H1 (cell line): ENCODE data around the gene STX12. TPM values are rescaled to one million over a fixed set of nuclear protein-coding genes. Genes with fewer than 3 reads are reported as not detected.

ENCODE experiments used
- CTCF ChIA-PET: fragments of 300-600 bp; sonication (Branson Sonifier 250); formaldehyde crosslinking; loops from one replicate; lab custom pipeline; 2021; ENCODE audit not compliant: partially characterized antibody; lab: Charles Lee
- POLR2A ChIA-PET: fragments of 300-600 bp; sonication (Branson Sonifier 250); formaldehyde crosslinking; loops from one replicate; lab custom pipeline; 2021; ENCODE audit warnings: inconsistent platforms; ENCODE audit not compliant: partially characterized antibody; lab: Charles Lee
- DNase-seq, 2 experiments: peaks; one replicate each; pipeline versions ENCODE4 v3.0.0 to v3.0.0-alpha.2; 2010 to 2022; ENCODE audit warnings: low spot score in 2 of 2, low read depth in 1 of 2, mixed read lengths in 1 of 2
- FAIRE-seq: peaks from 2 replicates; lab custom pipeline; 2011; peaks lifted over from hg19 to GRCh38; lab: Jason Lieb, UNC
- H2AFZ ChIP-seq: 2 replicates; pipeline ENCODE4 v1.8.1; 2012; ENCODE audit warnings: low read length, inconsistent platforms
- H2AK5ac ChIP-seq: 2 replicates; pipeline ENCODE4 v1.6.1; 2013; ENCODE audit warnings: low read depth, low read length
- H2BK120ac ChIP-seq: replicated peaks from 2 replicates; pipeline ENCODE3; 2013; ENCODE audit warnings: low read depth, low read length, inconsistent platforms
- H2BK12ac ChIP-seq: 2 replicates; pipeline ENCODE4 v1.6.1; 2013; ENCODE audit warnings: low read depth, low read length
- H2BK15ac ChIP-seq: 2 replicates; pipeline ENCODE4 v1.6.1; 2013; ENCODE audit warnings: low read length
- H2BK20ac ChIP-seq: 2 replicates; pipeline ENCODE4 v1.6.1; 2013; ENCODE audit warnings: low read length
- H2BK5ac ChIP-seq: 2 replicates; pipeline ENCODE4 v1.6.1; 2013; ENCODE audit warnings: low read depth, low read length
- H3K14ac ChIP-seq: 2 replicates; pipeline ENCODE4 v1.6.1; 2013; ENCODE audit warnings: inconsistent platforms; ENCODE audit not compliant: insufficient read length
- H3K18ac ChIP-seq: 2 replicates; pipeline ENCODE4 v1.6.1; 2013; ENCODE audit warnings: low read length; ENCODE audit errors: extremely low read depth
- H3K23ac ChIP-seq: 2 replicates; pipeline ENCODE4 v1.6.1; 2013; ENCODE audit warnings: inconsistent platforms; ENCODE audit not compliant: insufficient read length
- H3K23me2 ChIP-seq: 2 replicates; pipeline ENCODE4 v1.6.1; 2013; ENCODE audit warnings: low read depth, low read length
- H3K27ac ChIP-seq: 2 replicates; pipeline ENCODE4 v1.6.1; 2011; ENCODE audit warnings: low read depth, low read length, inconsistent platforms
- H3K27me3 ChIP-seq, 4 experiments: replicated peaks in 1 of 4; 1 replicate in 1 of 4; 2 replicates in 3 of 4; pipeline versions ENCODE4 v1.6.1 to v1.8.1; 2011 to 2013; ENCODE audit warnings: low read length in 3 of 4, mild to moderate bottlenecking in 3 of 4, inconsistent platforms in 2 of 4, mixed read lengths in 2 of 4, moderate library complexity in 1 of 4; ENCODE audit not compliant: control insufficient read depth in 3 of 4, insufficient read depth in 3 of 4; ENCODE audit errors: extremely low read depth in 1 of 4
- H3K36me3 ChIP-seq, 4 experiments: 2 replicates each; pipeline versions ENCODE4 v1.6.1 to v1.8.1; 2011 to 2013; ENCODE audit warnings: mild to moderate bottlenecking in 4 of 4, low read length in 3 of 4, moderate library complexity in 2 of 4, control low read depth in 1 of 4, inconsistent platforms in 1 of 4; ENCODE audit not compliant: insufficient read depth in 4 of 4, control insufficient read depth in 2 of 4
- H3K4ac ChIP-seq: replicated peaks from 2 replicates; pipeline ENCODE3; 2013; ENCODE audit warnings: low read length, low read depth, mixed read lengths, inconsistent platforms; ENCODE audit not compliant: insufficient read length
- H3K4me1 ChIP-seq, 4 experiments: replicated peaks in 1 of 4; 1 replicate in 1 of 4; 2 replicates in 3 of 4; pipeline versions ENCODE4 v1.6.1 to v1.8.1; 2011 to 2013; ENCODE audit warnings: low read length in 3 of 4, inconsistent platforms in 2 of 4, mixed read lengths in 1 of 4; ENCODE audit not compliant: insufficient read depth in 4 of 4, control insufficient read depth in 3 of 4
- H3K4me2 ChIP-seq, 2 experiments: 2 replicates each; pipeline versions ENCODE4 v1.6.1 to v1.8.1; 2011 to 2013; ENCODE audit warnings: low read depth in 2 of 2, low read length in 2 of 2, control low read depth in 1 of 2, inconsistent platforms in 1 of 2, mild to moderate bottlenecking in 1 of 2; ENCODE audit not compliant: insufficient read depth in 1 of 2
- H3K4me3 ChIP-seq, 4 experiments: fragments of 200-600, 300-600 bp in 1 of 4; sonication (generic), shearing (Covaris generic), sonication (Bioruptor Twin) in 1 of 4; 2 replicates each; pipeline versions ENCODE4 v1.5.1 to v1.8.1; 2011 to 2016; ENCODE audit warnings: low read length in 4 of 4, low read depth in 3 of 4, control low read depth in 2 of 4, inconsistent platforms in 2 of 4, mild to moderate bottlenecking in 2 of 4, mixed read lengths in 1 of 4, moderate library complexity in 1 of 4; ENCODE audit not compliant: insufficient read depth in 2 of 4; ENCODE audit errors: extremely low read depth in 1 of 4
- H3K56ac ChIP-seq: replicated peaks from 2 replicates; pipeline ENCODE3; 2013; ENCODE audit warnings: low read depth, mild to moderate bottlenecking, mixed read lengths, low read length, inconsistent platforms; ENCODE audit not compliant: insufficient read length
- H3K79me1 ChIP-seq: 2 replicates; pipeline ENCODE4 v1.6.1; 2013; ENCODE audit warnings: low read depth, low read length, control low read depth
- H3K79me2 ChIP-seq, 2 experiments: 2 replicates each; pipeline versions ENCODE4 v1.6.1 to v1.8.1; 2012 to 2013; ENCODE audit warnings: low read length in 2 of 2, mild to moderate bottlenecking in 2 of 2, inconsistent platforms in 1 of 2; ENCODE audit not compliant: insufficient read depth in 2 of 2, control insufficient read depth in 1 of 2
- H3K9ac ChIP-seq, 4 experiments: replicated peaks in 1 of 4; 1 replicate in 1 of 4; 2 replicates in 3 of 4; pipeline versions ENCODE4 v1.6.1 to v1.8.1; 2011 to 2013; ENCODE audit warnings: low read depth in 3 of 4, low read length in 3 of 4, control low read depth in 2 of 4, mild to moderate bottlenecking in 2 of 4, moderate library complexity in 2 of 4, inconsistent platforms in 1 of 4; ENCODE audit errors: extremely low read depth in 1 of 4
- H3K9me3 ChIP-seq, 2 experiments: 2 replicates each; pipeline versions ENCODE4 v1.6.1 to v1.8.1; 2012 to 2013; ENCODE audit warnings: mild to moderate bottlenecking in 2 of 2, moderate library complexity in 2 of 2, control low read depth in 1 of 2, inconsistent platforms in 1 of 2, low read depth in 1 of 2, low read length in 1 of 2, mixed read lengths in 1 of 2; ENCODE audit not compliant: insufficient read depth in 2 of 2
- H4K20me1 ChIP-seq, 2 experiments: replicated peaks in 1 of 2; 2 replicates each; pipeline versions ENCODE3 to v1.8.1; 2011 to 2013; ENCODE audit warnings: inconsistent platforms in 2 of 2, low read length in 2 of 2, mild to moderate bottlenecking in 1 of 2; ENCODE audit not compliant: insufficient read depth in 2 of 2, control insufficient read depth in 1 of 2
- H4K5ac ChIP-seq: 2 replicates; pipeline ENCODE4 v1.6.1; 2013; ENCODE audit warnings: low read length, low read depth, mixed read lengths, inconsistent platforms; ENCODE audit not compliant: insufficient read length
- H4K8ac ChIP-seq: 2 replicates; pipeline ENCODE4 v1.8.0; 2013; ENCODE audit warnings: mild to moderate bottlenecking, moderate library complexity, low read length, inconsistent platforms; ENCODE audit not compliant: insufficient read depth; ENCODE audit errors: extremely low read depth
- H4K91ac ChIP-seq: replicated peaks from 2 replicates; pipeline ENCODE3; 2013; ENCODE audit warnings: low read length, mixed read lengths, inconsistent platforms; ENCODE audit not compliant: insufficient read length
- CHD2 ChIP-seq: IDR thresholded peaks from 2 replicates; pipeline ENCODE4 v1.6.1; 2012; ENCODE audit warnings: low read length, improper control_type of control experiment
- EP300 ChIP-seq, 2 experiments: IDR thresholded peaks; 1 replicate in 1 of 2; 2 replicates in 1 of 2; pipeline ENCODE4 v1.6.1; 2011 to 2012; ENCODE audit warnings: low read depth in 2 of 2, low read length in 2 of 2, mild to moderate bottlenecking in 2 of 2, borderline replicate concordance in 1 of 2, inconsistent platforms in 1 of 2, moderate library complexity in 1 of 2
- KDM4A ChIP-seq: IDR thresholded peaks from one replicate; pipeline ENCODE4 v1.7.1; 2012; ENCODE audit warnings: low read depth, mild to moderate bottlenecking, moderate library complexity, low read length, inconsistent platforms; ENCODE audit not compliant: severe bottlenecking
- RXRA ChIP-seq: IDR thresholded peaks from 2 replicates; pipeline ENCODE4 v1.6.1; 2011; ENCODE audit warnings: low read depth, mild to moderate bottlenecking, low read length, moderate library complexity; ENCODE audit not compliant: insufficient read depth
- SAP30 ChIP-seq: fragments of 300-600 bp; sonication (generic); IDR thresholded peaks from 2 replicates; pipeline ENCODE4 v1.7.1; 2012; ENCODE audit warnings: low read length, moderate library complexity, mild to moderate bottlenecking, inconsistent platforms; ENCODE audit not compliant: insufficient read depth, insufficient replicate concordance
- ZNF274 ChIP-seq: IDR thresholded peaks from 2 replicates; pipeline ENCODE4 v1.7.0; 2012; ENCODE audit warnings: low read length, borderline replicate concordance; ENCODE audit errors: extremely low read depth
- WGBS, 2 experiments: shearing (Covaris generic) in 1 of 2; methylation state at CpG; one replicate each; pipeline versions ENCODE4 v1.1.6 to v1.1.7; 2013 to 2015; ENCODE audit warnings: low lambda C conversion rate in 2 of 2, mixed read lengths in 2 of 2, inconsistent platforms in 1 of 2, low coverage in 1 of 2, missing lambda C conversion rate in 1 of 2; ENCODE audit not compliant: insufficient replicate concordance in 2 of 2, insufficient coverage in 1 of 2, insufficient read length in 1 of 2; ENCODE audit errors: extremely low coverage in 1 of 2, missing lambda C conversion rate in 1 of 2; 5-methylcytosine and 5-hydroxymethylcytosine counted together
- polyA plus RNA-seq, 7 experiments: library from polyadenylated mRNA; depleted of rRNA in 3 of 7; stranded (reverse) in 5 of 7; unstranded in 2 of 7; fragments of >200 nt in 5 of 7; fragments of 200-250 nt in 2 of 7; gene quantifications; 1 replicate in 5 of 7; 2 replicates in 1 of 7; 4 replicates in 1 of 7; pipeline versions ENCODE4 v1.2.1 to v1.2.3, GENCODE V29; 2011 to 2013; ENCODE audit warnings: missing spikeins in 2 of 7, mixed read lengths in 2 of 7
- total RNA-seq: library from RNA; stranded (reverse); fragmentation: NEBNext Ultra II Directional; extraction: Animal tissue kit (Norgen Biotek cat#: 25700); gene quantifications from 2 replicates; pipeline ENCODE4 v1.2.1, GENCODE V29; 2021

Gene STX12
- total and polyA plus RNA-seq, 2 of the 8 experiments (the other 6 are each of a cell fraction or from before 2014, with no cell fraction given) = 3.7 to 11.0 TPM

DNA sequence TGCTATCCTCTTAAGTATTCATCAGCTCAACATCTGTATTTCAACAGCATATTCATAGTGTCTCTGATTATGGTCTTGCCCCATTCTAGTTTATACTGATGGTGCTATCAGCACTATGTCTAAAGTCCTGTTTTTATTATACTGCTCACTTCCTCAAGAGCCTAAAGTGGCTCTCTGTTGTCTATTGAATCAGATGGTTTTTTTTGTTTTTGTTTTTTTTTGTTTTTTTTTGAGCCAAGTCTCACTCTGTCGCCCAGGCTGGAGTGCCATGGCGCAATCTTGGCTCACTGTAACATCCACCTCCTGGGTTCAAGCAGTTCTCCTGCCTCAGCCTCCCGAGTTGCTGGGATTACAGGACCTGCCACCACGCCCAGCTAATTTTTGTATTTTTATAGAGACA, 6.1 kb downstream of the STX12 start:
- no peak overlapping the region for H3K4me2 ChIP-seq
- H3K18ac ChIP-seq = no peak overlapping the region
- H3K9me3 ChIP-seq = no peaks in the 10 kb centered on the region
- peaks cover 0 to under 1% (median 0%) of the 10 kb centered on the region in 4 experiments; a peak in 1 of 7 replicates for H3K4me1 ChIP-seq
- no peak for FAIRE-seq
- H3K27me3 ChIP-seq = no peaks in the 10 kb centered on the region
- H2AFZ ChIP-seq = no peak overlapping the region
- no peak overlapping the region for H4K8ac ChIP-seq
- H2BK15ac ChIP-seq = no peak overlapping the region
- no peak overlapping the region for H3K23ac ChIP-seq
- no peak overlapping the region for H3K4me3 ChIP-seq
- no peak overlapping the region for H2BK5ac ChIP-seq
- H3K23me2 ChIP-seq = no peaks in the 10 kb centered on the region
- TF ChIP-seq RXRA = no peak
- TF ChIP-seq SAP30 = no peak
- no peak for TF ChIP-seq ZNF274
- no peak for TF ChIP-seq EP300 (IDR thresholded peaks at IDR 0.05; ENCODE audit: borderline replicate concordance in 1 of 2, low read depth in 2 of 2, low read length in 2 of 2)
- no peak for TF ChIP-seq KDM4A
- no peak for TF ChIP-seq CHD2
- TF ChIP-seq, all 59 proteins: peak for 0
- H4K91ac ChIP-seq = no peak overlapping the region
- H2AK5ac ChIP-seq = no peak overlapping the region
- no peak for DNase-seq
- H4K20me1 ChIP-seq = no peaks in the 10 kb centered on the region
- no peak overlapping the region for H2BK20ac ChIP-seq
- H3K79me2 ChIP-seq = peaks cover 0 to 6% of the 10 kb centered on the region in 2 experiments; a peak in 1 of 4 replicates
- WGBS, 2 experiments = 95% methylated on average over 4 of the region's 4 CpGs; no CpG with 5 or more reads in 1 of the 2 experiments
- no peak overlapping the region for H3K27ac ChIP-seq
- H3K9ac ChIP-seq = no peak overlapping the region
- no peak overlapping the region for H3K4ac ChIP-seq
- no peak overlapping the region for H3K14ac ChIP-seq
- H4K5ac ChIP-seq = no peak overlapping the region
- H3K56ac ChIP-seq = no peak overlapping the region
- no peak overlapping the region for H2BK12ac ChIP-seq
- CTCF ChIA-PET = interaction anchor here (0.6 to 1.3 kb wide), 2 partner anchors 41 to 78 kb away, joined by 3 read pairs; no protein-coding TSS in a partner anchor
- H3K79me1 ChIP-seq = no peaks in the 10 kb centered on the region
- H3K36me3 ChIP-seq = no peaks in the 10 kb centered on the region
- POLR2A ChIA-PET = no interaction called here
- no peak overlapping the region for H2BK120ac ChIP-seq
